Measurements from ENCODE around the gene LHX4.
A peak's percentile ranks its signal among the peaks of the same experiment; 100 is the strongest.

The LHX4 gene

DNA sequence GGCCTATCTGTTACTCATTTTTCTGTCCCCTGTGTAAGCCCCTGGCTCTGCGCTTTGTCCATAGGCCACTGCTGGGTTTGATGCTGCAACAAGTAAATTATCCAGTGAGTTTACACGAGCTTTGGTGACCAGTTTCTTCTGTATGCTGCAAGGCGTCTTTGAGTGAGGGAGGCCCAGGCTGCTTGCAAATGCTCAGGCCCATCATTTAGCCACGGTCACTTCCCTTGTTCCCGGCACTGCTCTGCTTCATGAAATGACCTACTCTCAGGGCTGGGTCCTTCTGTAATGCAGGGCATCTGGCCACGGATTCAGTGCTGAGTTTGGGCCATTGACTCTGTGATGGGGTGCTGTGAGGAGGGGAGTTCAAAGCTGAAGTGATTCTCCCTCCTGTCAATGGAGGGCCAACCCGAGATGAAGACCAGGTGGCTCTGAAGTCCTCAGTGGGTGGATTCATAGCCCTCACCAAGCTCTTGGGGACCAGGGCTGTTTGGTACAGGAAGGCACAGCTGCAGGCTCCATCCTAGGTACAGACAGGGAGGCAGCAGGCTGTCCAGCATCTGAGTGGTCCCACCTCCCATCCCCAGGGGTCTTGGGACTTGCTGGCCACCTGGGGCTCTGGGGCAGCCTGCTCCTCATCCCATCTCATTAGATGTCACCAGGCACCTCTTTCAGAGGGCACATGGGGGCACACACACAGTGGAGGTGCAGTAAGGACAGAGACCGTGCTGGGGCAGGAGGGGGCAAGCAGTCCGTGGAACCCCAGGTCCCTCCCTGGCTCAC is 21.7 kb downstream of the LHX4 start:
- in situ Hi-C loops (cut with MboI; ENCODE audit: low pct_unique_long_range_greater_than_20kb, low sequenced_read_pairs, unreplicated experiment), result loop anchor here (10.0 kb wide), 1 partner anchor 233 kb away; no protein-coding TSS in a partner anchor
- TF ChIP-seq, protein P1, sequence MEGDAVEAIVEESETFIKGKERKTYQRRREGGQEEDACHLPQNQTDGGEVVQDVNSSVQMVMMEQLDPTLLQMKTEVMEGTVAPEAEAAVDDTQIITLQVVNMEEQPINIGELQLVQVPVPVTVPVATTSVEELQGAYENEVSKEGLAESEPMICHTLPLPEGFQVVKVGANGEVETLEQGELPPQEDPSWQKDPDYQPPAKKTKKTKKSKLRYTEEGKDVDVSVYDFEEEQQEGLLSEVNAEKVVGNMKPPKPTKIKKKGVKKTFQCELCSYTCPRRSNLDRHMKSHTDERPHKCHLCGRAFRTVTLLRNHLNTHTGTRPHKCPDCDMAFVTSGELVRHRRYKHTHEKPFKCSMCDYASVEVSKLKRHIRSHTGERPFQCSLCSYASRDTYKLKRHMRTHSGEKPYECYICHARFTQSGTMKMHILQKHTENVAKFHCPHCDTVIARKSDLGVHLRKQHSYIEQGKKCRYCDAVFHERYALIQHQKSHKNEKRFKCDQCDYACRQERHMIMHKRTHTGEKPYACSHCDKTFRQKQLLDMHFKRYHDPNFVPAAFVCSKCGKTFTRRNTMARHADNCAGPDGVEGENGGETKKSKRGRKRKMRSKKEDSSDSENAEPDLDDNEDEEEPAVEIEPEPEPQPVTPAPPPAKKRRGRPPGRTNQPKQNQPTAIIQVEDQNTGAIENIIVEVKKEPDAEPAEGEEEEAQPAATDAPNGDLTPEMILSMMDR (IDR thresholded peaks at IDR 0.05; ENCODE audit: extremely low read depth, insufficient read depth, missing control alignments), result no peak
- no peak for DNase-seq (ENCODE audit: low spot score)

DNA sequence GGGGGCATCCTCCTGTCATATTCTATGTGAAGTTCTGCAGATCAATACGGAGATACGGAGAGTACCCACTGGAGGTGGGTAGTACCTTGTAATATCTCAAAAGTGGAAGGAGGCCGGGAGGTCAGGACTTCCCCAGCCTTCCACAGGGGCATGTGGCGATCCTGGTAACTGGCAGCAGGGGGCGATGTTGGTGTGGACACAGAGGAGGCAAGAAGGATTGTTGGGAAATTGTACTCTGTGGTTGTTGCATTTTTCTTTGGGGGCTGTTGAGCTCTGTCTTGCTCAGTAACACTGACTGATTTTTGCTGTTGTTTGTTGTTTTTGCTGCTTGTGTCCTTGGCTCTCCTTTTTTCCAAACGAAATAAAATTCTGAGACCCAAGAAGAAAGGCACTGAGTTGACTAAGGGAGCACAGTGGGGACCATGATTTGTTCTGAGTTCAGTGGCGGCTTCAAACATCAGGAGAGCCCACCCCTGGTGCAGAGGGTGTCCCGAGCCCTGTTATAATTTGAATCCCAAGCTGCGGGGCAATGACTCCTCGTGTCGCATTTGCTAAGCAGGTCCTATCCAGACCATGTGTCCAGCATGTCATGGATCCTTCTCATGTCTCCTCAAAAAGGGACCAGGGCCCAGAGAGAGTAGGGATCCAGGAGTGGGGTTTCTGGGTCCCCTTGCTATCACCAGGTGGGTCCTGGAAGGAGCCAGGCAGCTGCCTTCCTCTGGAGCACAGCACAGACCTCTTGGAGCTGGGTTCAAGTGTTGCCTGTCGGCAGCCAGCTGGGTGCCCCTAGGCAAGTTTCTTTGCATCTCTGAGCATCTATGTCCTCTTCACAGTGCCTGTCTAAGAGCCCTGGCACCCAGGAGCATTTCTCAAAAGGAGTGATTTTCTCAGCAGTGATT is 22.8 kb downstream of the LHX4 start:
- TF ChIP-seq, protein P1 (IDR thresholded peaks at IDR 0.05; ENCODE audit: extremely low read depth, insufficient read depth, missing control alignments), result peak; percentile 92
- in situ Hi-C loops (cut with MboI; ENCODE audit: low pct_unique_long_range_greater_than_20kb, low sequenced_read_pairs, unreplicated experiment), result loop anchor here (10.0 kb wide), 1 partner anchor 232 kb away; no protein-coding TSS in a partner anchor
- DNase-seq (ENCODE audit: low spot score), result peak; percentile 85

DNA sequence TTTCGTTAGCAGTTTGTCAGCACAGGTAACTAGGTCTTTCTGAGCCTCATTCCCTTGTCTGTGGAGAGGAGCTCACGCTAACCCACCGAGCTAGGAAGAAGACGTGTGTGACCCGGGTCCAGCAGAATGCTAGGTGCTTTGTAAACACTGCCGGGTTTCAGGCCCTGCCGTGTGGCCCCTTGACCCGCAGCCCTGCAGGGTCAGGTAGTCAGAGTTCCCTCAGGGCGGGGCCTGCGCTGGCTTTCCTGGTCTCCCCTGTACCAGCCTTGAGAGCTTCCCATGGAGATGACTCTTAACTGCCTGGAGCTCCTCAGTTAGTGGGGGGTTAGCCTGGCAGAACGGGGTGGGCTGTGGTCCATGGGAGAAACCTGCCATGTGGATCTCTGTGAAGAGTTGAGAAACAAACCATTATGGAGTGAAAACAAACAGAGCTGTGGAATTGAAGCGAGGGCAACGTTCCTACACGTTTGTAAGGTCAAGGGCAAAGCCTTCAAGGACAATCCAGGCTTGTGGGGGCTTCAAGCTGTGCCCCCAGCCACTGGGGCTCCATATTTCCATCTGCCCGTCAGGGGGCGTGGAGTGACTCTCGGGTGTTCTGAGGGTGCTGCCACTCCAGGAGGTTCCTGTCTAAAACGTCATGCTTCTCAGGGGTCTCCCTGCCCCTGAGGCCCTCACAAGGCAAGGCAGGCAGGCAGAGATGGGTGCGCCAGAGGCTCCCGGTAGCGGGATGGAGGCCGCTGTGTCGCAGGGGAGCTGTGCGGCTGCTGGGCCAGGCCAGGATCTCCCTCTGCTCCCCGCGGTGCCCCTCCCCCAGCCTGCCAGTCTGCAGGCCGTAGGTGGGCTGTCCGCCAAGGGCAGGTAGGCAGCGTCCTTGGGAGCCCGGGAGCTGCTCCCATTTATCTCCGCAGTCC is 23.8 kb downstream of the LHX4 start:
- no peak for DNase-seq (ENCODE audit: low spot score)
- TF ChIP-seq, protein P1 (IDR thresholded peaks at IDR 0.05; ENCODE audit: extremely low read depth, insufficient read depth, missing control alignments), result no peak
- in situ Hi-C loops (cut with MboI; ENCODE audit: low pct_unique_long_range_greater_than_20kb, low sequenced_read_pairs, unreplicated experiment), result loop anchor here (10.0 kb wide), 1 partner anchor 231 kb away; no protein-coding TSS in a partner anchor

DNA sequence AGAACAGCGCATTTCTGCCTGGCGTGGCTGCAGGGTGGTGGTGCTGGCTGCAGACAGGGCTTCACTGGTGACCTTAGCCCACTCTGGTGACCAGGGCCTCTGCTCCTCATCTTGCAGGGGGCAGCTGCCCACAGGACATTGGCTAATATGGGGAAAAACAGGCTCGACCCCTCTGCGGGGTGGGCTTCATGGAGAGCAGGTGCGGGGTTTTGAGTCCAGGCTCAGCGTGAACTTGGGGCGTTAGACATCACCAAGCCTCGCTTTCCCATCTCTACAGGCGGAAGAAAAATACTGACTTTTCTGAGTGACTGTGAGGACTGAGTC is 24.4 kb downstream of the LHX4 start:
- in situ Hi-C loops (cut with MboI; ENCODE audit: low pct_unique_long_range_greater_than_20kb, low sequenced_read_pairs, unreplicated experiment), result loop anchor here (10.0 kb wide), 1 partner anchor 230 kb away; no protein-coding TSS in a partner anchor
- TF ChIP-seq, protein P1 (IDR thresholded peaks at IDR 0.05; ENCODE audit: extremely low read depth, insufficient read depth, missing control alignments), result no peak
- DNase-seq (ENCODE audit: low spot score), result no peak

DNA sequence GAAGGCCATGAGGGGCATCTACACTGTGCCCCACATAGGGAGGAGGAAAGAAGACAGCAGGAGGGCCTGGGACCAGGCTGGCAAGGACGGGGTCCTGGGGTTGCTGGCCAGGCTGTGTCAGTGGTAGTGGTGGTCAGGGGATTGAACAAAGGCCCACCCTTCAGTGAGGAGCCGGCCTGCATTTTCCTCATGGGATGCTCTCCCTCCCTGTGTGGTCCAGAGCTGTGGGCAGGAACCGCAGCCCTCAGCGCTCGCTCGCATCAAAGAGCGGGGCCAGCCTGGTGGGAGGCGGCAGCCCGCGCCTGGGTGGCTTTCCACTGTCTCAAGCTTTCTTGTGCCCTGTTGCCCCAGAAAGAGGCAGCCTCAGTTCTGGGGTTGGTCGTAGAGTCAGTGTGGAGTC is 24.8 kb downstream of the LHX4 start:
- DNase-seq (ENCODE audit: low spot score), result no peak
- in situ Hi-C loops (cut with MboI; ENCODE audit: low pct_unique_long_range_greater_than_20kb, low sequenced_read_pairs, unreplicated experiment), result loop anchor here (10.0 kb wide), 1 partner anchor 230 kb away; no protein-coding TSS in a partner anchor
- TF ChIP-seq, protein P1 (IDR thresholded peaks at IDR 0.05; ENCODE audit: extremely low read depth, insufficient read depth, missing control alignments), result no peak
